Measurements from ENCODE around the gene SEC61A2.
"Not testable (repeated sequence)": the region's sequence is repeated elsewhere in the genome, so short reads cannot be mapped to it uniquely, and the experiment has no call there.

Gene SEC61A2

GRCh38 chr10:12158111-12158510, 28.6 kb downstream of the SEC61A2 start:
- DNase-seq (ENCODE audit: low read depth in 2 of 2, low spot score in 1 of 2) = no peak

GRCh38 chr10:12160664-12161063, 31.2 kb downstream of the SEC61A2 start:
- DNase-seq (ENCODE audit: low read depth in 2 of 2, low spot score in 1 of 2) = no peak

GRCh38 chr10:12162927-12163326, 33.5 kb downstream of the SEC61A2 start:
- DNase-seq (ENCODE audit: low read depth in 2 of 2, low spot score in 1 of 2) = no peak

DNA sequence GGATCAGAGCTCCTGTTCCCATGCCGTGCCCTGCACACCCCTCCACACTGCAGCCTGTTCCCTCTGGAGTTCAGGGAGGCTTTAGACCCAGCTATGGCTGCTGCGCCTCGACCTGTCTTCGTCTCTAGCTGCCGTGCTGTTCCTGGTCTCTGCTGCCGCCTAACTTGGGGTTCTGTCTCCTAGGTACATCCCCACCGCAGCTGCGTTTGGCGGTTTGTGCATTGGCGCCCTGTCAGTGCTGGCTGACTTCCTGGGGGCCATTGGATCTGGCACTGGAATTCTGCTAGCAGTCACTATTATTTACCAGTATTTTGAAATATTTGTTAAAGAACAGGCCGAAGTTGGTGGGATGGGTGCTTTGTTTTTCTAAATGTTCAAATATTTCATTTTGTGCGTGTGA, 34.6 kb downstream of the SEC61A2 start:
- DNase-seq (ENCODE audit: low read depth in 2 of 2, low spot score in 1 of 2) = no peak

DNA sequence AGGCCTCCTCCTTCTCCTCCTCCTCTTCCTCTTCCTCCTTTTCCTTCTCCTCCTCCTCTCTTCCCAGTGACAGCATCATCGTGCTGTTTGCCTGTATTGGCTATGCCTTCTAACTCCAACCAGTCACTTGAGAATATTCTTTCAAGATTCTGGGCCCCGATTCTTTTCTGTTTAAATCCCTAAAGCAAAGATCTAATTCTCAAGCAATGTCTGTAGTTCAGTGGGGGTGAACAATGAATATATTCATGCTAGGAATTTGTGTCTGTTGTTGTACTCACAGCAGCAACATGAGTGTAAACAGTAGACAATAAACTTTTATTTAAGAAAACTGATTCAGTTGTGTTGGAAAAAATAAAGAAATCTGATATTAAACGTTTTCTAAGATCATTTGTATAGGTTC, 35.6 kb downstream of the SEC61A2 start:
- DNase-seq (ENCODE audit: low read depth in 2 of 2, low spot score in 1 of 2) = no peak

- DNase-seq (ENCODE audit: low read depth in 2 of 2, low spot score in 1 of 2) = no peak
These were observed 36.7 kb downstream of the SEC61A2 start for GRCh38 chr10:12165999-12166775.

- DNase-seq (ENCODE audit: low read depth in 2 of 2, low spot score in 1 of 2) = not testable (repeated sequence)
These were observed 42.0 kb downstream of the SEC61A2 start for GRCh38 chr10:12171512-12171911.

DNA sequence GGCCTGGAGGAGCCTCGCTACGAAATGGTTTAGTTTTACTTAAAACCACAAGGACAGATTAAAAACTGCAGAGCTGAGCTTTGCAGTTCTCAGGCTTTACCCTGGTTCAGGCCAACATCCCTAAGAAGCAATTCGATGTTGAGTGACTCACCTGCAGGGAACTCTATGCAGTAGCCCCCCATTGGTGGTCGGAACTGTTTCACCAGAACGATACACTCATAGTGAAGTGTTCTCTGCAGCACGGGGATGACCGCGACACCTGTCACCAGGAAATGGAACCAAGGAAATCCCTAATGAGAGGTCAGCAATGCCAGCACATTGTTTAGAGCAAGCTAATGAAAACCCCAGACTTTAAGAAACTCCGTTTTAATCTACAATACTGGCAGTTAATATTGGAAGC, 48.2 kb downstream of the SEC61A2 start:
- no peak for DNase-seq (ENCODE audit: low read depth in 2 of 2, low spot score in 1 of 2)

DNA sequence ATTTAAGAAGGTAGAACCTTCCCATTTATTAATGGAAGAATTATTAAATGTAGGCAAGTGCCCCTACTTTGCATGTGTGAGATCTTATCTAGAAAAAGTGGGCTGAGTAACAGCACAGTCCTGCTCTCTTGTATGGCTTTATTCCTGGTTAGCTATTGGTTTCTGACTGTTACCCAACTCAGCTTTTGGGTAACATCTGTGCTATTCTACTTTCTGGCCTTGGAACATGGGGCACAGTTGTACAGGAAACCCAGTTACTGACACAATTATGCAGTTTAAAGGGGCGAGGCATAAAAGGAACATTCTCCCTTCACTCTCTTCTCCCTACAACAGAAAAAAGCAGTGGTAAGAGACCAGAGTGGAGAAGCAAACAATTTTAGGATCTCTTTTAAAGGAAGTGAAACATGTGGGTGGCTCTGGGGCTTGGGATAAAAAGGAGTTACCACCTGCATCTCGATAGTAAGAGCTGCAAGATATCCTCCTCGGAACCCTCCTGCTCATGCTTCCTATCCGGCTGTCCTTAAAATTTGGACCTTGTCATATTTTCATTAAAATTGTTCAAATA, 50.2 kb downstream of the SEC61A2 start:
- DNase-seq (ENCODE audit: low read depth in 2 of 2, low spot score in 1 of 2) = no peak

DNA sequence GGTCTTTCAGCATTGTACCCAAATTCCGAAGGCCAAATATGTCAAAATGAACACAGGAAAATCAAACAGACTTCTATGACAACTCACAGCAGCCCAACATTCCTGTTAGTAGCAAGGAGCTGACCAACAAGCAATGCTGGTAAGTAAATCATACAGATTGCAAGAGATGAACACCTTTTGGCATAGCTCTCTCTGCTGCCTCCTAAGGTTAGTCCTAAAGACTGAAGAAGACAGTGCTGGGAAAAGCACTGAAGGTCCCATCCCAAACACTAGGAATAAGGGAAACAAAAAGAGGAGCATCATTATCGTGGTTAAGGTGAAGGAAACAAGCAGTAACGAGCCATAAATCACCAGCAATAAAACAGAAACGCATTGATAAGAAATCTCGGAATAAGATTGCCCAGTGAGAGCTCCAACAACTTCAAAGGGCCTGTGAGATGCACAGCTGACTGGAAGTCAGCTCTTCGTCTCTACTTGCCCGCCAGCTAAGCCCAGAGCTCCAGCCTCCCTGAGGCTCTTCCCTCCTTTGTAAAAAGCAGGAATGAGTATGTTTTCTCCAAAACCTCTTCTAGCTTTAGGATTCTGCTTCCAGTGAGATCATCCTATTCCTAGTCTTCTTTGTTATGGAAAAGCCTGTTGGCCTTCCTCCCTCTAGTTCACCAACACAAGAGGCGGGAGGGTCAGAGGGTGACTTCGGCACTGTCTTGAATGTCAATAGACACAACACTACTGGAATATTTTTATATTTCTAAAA, 50.9 kb downstream of the SEC61A2 start:
- DNase-seq (ENCODE audit: low read depth in 2 of 2, low spot score in 1 of 2) = no peak

- peak; percentile 13 to 33 for DNase-seq (ENCODE audit: low read depth in 2 of 2, low spot score in 1 of 2)
These were observed 51.7 kb downstream of the SEC61A2 start for GRCh38 chr10:12181065-12181775.

DNA sequence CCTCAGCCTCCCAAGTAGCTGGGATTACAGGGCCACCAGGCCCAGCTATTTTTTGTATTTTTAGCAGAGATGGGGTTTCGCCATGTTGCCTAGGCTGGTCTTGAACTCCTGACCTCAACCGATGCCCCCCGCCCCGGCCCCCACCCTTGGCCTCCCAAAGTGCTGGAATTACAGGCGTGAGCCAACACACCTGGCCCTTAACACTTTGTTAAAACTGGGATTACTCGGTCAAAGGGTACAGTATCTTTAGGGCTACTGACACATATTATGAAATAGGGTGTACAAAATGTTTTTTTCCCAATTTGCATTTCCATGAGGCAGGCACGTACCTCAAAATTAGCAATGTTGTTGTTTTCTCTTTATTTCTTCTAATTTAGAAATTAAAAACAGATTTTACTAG, 54.7 kb downstream of the SEC61A2 start:
- no peak for DNase-seq (ENCODE audit: low read depth in 2 of 2, low spot score in 1 of 2)

DNA sequence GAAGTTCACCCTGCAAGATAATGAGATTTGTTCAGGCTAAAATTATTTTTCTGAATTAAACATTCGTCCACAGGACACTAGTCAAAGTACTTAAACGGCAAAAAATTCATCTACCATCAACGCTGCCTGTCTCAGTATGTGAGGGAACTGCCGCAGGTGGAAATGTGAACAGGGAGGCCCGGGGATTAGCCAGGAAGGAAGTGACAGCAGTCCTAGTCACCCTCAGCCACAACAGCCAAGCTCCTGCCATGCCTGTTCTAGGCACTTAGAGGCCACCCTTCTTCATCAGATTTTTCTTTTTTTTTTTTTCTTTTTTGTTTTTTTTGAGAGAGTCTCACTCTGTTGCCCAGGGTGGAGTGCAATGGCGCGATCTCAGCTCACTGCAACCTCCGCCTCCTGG, 56.8 kb downstream of the SEC61A2 start:
- no peak for DNase-seq (ENCODE audit: low read depth in 2 of 2, low spot score in 1 of 2)

- DNase-seq (ENCODE audit: low read depth in 2 of 2, low spot score in 1 of 2) = no peak
These were observed 57.9 kb downstream of the SEC61A2 start for GRCh38 chr10:12187321-12187905.

GRCh38 chr10:12188656-12189055, 59.2 kb downstream of the SEC61A2 start:
- DNase-seq (ENCODE audit: low read depth in 2 of 2, low spot score in 1 of 2) = no peak

- no peak for DNase-seq (ENCODE audit: low read depth in 2 of 2, low spot score in 1 of 2)
These were observed 59.9 kb downstream of the SEC61A2 start for GRCh38 chr10:12189426-12189825.

- no peak for DNase-seq (ENCODE audit: low read depth in 2 of 2, low spot score in 1 of 2)
These were observed 62.2 kb downstream of the SEC61A2 start for GRCh38 chr10:12191715-12192114.

- no peak for DNase-seq (ENCODE audit: low read depth in 2 of 2, low spot score in 1 of 2)
These were observed 63.7 kb downstream of the SEC61A2 start for GRCh38 chr10:12193193-12193592.

DNA sequence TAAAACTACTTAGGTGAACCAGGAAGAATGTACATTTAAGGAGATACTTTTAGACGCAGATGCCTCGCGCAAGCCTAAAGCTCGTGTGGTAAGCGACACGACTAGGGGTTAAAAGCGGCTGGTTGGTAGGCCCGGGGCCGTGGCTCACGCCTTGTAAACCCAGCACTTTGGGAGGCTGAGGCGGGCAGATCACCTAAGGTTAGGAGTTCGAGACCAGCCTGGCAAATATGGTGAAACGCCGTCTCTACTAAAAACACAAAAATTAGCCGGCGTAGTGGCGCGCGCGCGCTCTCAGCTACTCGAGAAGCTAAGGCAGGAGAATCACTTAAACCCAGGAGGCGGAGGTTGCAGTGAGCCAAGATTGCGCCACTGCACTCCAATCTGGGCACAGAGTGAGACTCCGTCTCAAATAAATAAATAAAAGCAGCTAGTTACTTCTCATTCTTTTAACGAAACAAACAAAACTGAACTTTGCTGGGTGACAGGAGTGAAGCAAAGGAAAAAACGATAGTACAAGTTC, 65.3 kb downstream of the SEC61A2 start:
- DNase-seq (ENCODE audit: low read depth in 2 of 2, low spot score in 1 of 2) = no peak

DNA sequence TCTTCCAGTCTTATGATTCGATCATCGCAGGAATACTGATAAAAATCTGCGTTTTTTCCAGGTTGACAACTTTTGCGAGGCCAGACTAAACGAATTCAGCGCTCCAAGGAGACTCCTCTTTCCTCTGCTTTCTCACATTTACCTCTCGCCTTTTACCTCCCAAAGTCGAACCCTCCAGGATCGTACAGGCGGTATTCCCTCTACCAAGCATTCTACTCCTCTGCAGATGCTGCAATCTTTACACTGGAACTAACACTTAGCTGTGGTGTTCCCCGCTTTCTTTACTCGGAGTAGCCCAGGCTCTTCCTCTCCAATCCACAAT, 65.8 kb downstream of the SEC61A2 start:
- DNase-seq (ENCODE audit: low read depth in 2 of 2, low spot score in 1 of 2) = no peak
